Measurements from ENCODE around the gene R3HCC1L.

R3HCC1L gene

GRCh38 chr10:98205351-98205750 lies 70.9 kb downstream of the R3HCC1L start:
- ChIA-PET POLR2A (no interaction called here), CTCF (interaction anchor here (1.4 to 1.7 kb wide), 2 partner anchors 9 to 35 kb away, joined by 4 read pairs; no protein-coding TSS in a partner anchor)
- WGBS (ENCODE audit: insufficient coverage): no CpG with 5 or more reads among the region's 2 CpGs
- Histone ChIP-seq H3K4me3 (ENCODE audit: control insufficient read depth in 1 of 7, extremely low read depth in 1 of 7, insufficient read depth in 4 of 7, low read depth in 2 of 7, low read length in 6 of 7) (no peak overlapping the region), H3K27me3 (replicated peaks in 2 of 5; ENCODE audit: control insufficient read depth in 4 of 5, insufficient read depth in 5 of 5, low read length in 4 of 5) (no peaks in the 10 kb centered on the region), H3K27ac (ENCODE audit: insufficient read depth in 1 of 2, low read depth in 1 of 2, low read length in 2 of 2, poor library complexity in 1 of 2, severe bottlenecking in 2 of 2) (no peak overlapping the region), H3K36me3 (ENCODE audit: control insufficient read depth in 4 of 4, insufficient read depth in 4 of 4, low read length in 3 of 4) (peaks cover 4 to 20% (median 10%) of the 10 kb centered on the region in 4 experiments), H3K4me1 (ENCODE audit: control extremely low read depth in 1 of 4, control insufficient read depth in 4 of 4, insufficient read depth in 4 of 4, low read length in 3 of 4) (no peaks in the 10 kb centered on the region), H3K9me3 (ENCODE audit: control extremely low read depth in 1 of 5, control insufficient read depth in 4 of 5, insufficient read depth in 2 of 5, low read depth in 1 of 5, low read length in 4 of 5) (no peaks in the 10 kb centered on the region)
- DNase-seq: no peak

GRCh38 chr10:98208925-98209324 lies 74.5 kb downstream of the R3HCC1L start:
- POLR2A ChIA-PET: no interaction called here
- WGBS (ENCODE audit: insufficient coverage): 93% methylated on average over 2 of the region's 2 CpGs
- CTCF ChIA-PET: interaction anchor here (0.8 to 1.1 kb wide), 3 partner anchors 9 to 37 kb away, joined by 3 to 4 read pairs (median 3); no protein-coding TSS in a partner anchor
- Histone ChIP-seq H3K4me1 (ENCODE audit: control extremely low read depth in 1 of 4, control insufficient read depth in 4 of 4, insufficient read depth in 4 of 4, low read length in 3 of 4) (no peaks in the 10 kb centered on the region), H3K27me3 (replicated peaks in 2 of 5; ENCODE audit: control insufficient read depth in 4 of 5, insufficient read depth in 5 of 5, low read length in 4 of 5) (no peaks in the 10 kb centered on the region), H3K9me3 (ENCODE audit: control extremely low read depth in 1 of 5, control insufficient read depth in 4 of 5, insufficient read depth in 2 of 5, low read depth in 1 of 5, low read length in 4 of 5) (no peaks in the 10 kb centered on the region), H3K27ac (ENCODE audit: insufficient read depth in 1 of 2, low read depth in 1 of 2, low read length in 2 of 2, poor library complexity in 1 of 2, severe bottlenecking in 2 of 2) (no peak overlapping the region), H3K36me3 (ENCODE audit: control insufficient read depth in 4 of 4, insufficient read depth in 4 of 4, low read length in 3 of 4) (peaks cover 4 to 29% (median 12%) of the 10 kb centered on the region in 4 experiments), H3K4me3 (ENCODE audit: control insufficient read depth in 1 of 7, extremely low read depth in 1 of 7, insufficient read depth in 4 of 7, low read depth in 2 of 7, low read length in 6 of 7) (no peak overlapping the region)
- no peak for DNase-seq

- ChIA-PET POLR2A (no interaction called here), CTCF (interaction anchor here (0.8 to 1.1 kb wide), 3 partner anchors 9 to 37 kb away, joined by 3 to 4 read pairs (median 3); no protein-coding TSS in a partner anchor)
- Histone ChIP-seq H3K4me3 (ENCODE audit: control insufficient read depth in 1 of 7, extremely low read depth in 1 of 7, insufficient read depth in 4 of 7, low read depth in 2 of 7, low read length in 6 of 7) (no peak overlapping the region), H3K4me1 (ENCODE audit: control extremely low read depth in 1 of 4, control insufficient read depth in 4 of 4, insufficient read depth in 4 of 4, low read length in 3 of 4) (no peaks in the 10 kb centered on the region), H3K27ac (ENCODE audit: insufficient read depth in 1 of 2, low read depth in 1 of 2, low read length in 2 of 2, poor library complexity in 1 of 2, severe bottlenecking in 2 of 2) (no peak overlapping the region), H3K36me3 (ENCODE audit: control insufficient read depth in 4 of 4, insufficient read depth in 4 of 4, low read length in 3 of 4) (peaks cover 4 to 29% (median 12%) of the 10 kb centered on the region in 4 experiments), H3K9me3 (ENCODE audit: control extremely low read depth in 1 of 5, control insufficient read depth in 4 of 5, insufficient read depth in 2 of 5, low read depth in 1 of 5, low read length in 4 of 5) (no peaks in the 10 kb centered on the region), H3K27me3 (replicated peaks in 2 of 5; ENCODE audit: control insufficient read depth in 4 of 5, insufficient read depth in 5 of 5, low read length in 4 of 5) (no peaks in the 10 kb centered on the region)
- WGBS (ENCODE audit: insufficient coverage): 100% methylated on average over 2 of the region's 4 CpGs
- DNase-seq: no peak
Measured at GRCh38 chr10:98209441-98209840, 75.0 kb downstream of the R3HCC1L start.

- CTCF ChIA-PET: no interaction called here
Measured at GRCh38 chr10:98212196-98212595, 77.7 kb downstream of the R3HCC1L start.

GRCh38 chr10:98213740-98214139 lies 79.3 kb downstream of the R3HCC1L start:
- no CpG with 5 or more reads among the region's 1 CpG for WGBS (ENCODE audit: insufficient coverage)
- no peaks in the 10 kb centered on the region for H3K27me3 ChIP-seq (replicated peaks in 2 of 5; ENCODE audit: control insufficient read depth in 4 of 5, insufficient read depth in 5 of 5, low read length in 4 of 5)
- no peak overlapping the region for H3K4me3 ChIP-seq (ENCODE audit: control insufficient read depth in 1 of 7, extremely low read depth in 1 of 7, insufficient read depth in 4 of 7, low read depth in 2 of 7, low read length in 6 of 7)
- H3K9me3 ChIP-seq (ENCODE audit: control extremely low read depth in 1 of 5, control insufficient read depth in 4 of 5, insufficient read depth in 2 of 5, low read depth in 1 of 5, low read length in 4 of 5): peaks cover 0 to 2% (median 0%) of the 10 kb centered on the region in 5 experiments
- no peak overlapping the region for H3K27ac ChIP-seq (ENCODE audit: insufficient read depth in 1 of 2, low read depth in 1 of 2, low read length in 2 of 2, poor library complexity in 1 of 2, severe bottlenecking in 2 of 2)
- peaks cover 0 to 23% (median 5%) of the 10 kb centered on the region in 4 experiments for H3K36me3 ChIP-seq (ENCODE audit: control insufficient read depth in 4 of 4, insufficient read depth in 4 of 4, low read length in 3 of 4)
- ChIA-PET POLR2A (no interaction called here), CTCF (no interaction called here)
- peaks cover 0 to 6% (median 1%) of the 10 kb centered on the region in 4 experiments for H3K4me1 ChIP-seq (ENCODE audit: control extremely low read depth in 1 of 4, control insufficient read depth in 4 of 4, insufficient read depth in 4 of 4, low read length in 3 of 4)
- no peak for DNase-seq

More at GRCh38 chr10:98212196-98212595, 77.7 kb downstream of the R3HCC1L start:
- H3K27ac ChIP-seq (ENCODE audit: insufficient read depth in 1 of 2, low read depth in 1 of 2, low read length in 2 of 2, poor library complexity in 1 of 2, severe bottlenecking in 2 of 2): no peak overlapping the region
- H3K27me3 ChIP-seq (replicated peaks in 2 of 5; ENCODE audit: control insufficient read depth in 4 of 5, insufficient read depth in 5 of 5, low read length in 4 of 5): no peaks in the 10 kb centered on the region
- WGBS (ENCODE audit: insufficient coverage): no CpG with 5 or more reads among the region's 1 CpG
- DNase-seq: no peak
- H3K9me3 ChIP-seq (ENCODE audit: control extremely low read depth in 1 of 5, control insufficient read depth in 4 of 5, insufficient read depth in 2 of 5, low read depth in 1 of 5, low read length in 4 of 5): no peaks in the 10 kb centered on the region
- no peak overlapping the region for H3K4me3 ChIP-seq (ENCODE audit: control insufficient read depth in 1 of 7, extremely low read depth in 1 of 7, insufficient read depth in 4 of 7, low read depth in 2 of 7, low read length in 6 of 7)
- no peaks in the 10 kb centered on the region for H3K4me1 ChIP-seq (ENCODE audit: control extremely low read depth in 1 of 4, control insufficient read depth in 4 of 4, insufficient read depth in 4 of 4, low read length in 3 of 4)
- POLR2A ChIA-PET: no interaction called here
- H3K36me3 ChIP-seq (ENCODE audit: control insufficient read depth in 4 of 4, insufficient read depth in 4 of 4, low read length in 3 of 4): peaks cover 4 to 32% (median 13%) of the 10 kb centered on the region in 4 experiments

- no CpG with 5 or more reads among the region's 2 CpGs for WGBS (ENCODE audit: insufficient coverage)
- no peak for DNase-seq
- H3K36me3 ChIP-seq (ENCODE audit: control insufficient read depth in 4 of 4, insufficient read depth in 4 of 4, low read length in 3 of 4): peaks cover 0 to 12% (median 3%) of the 10 kb centered on the region in 4 experiments
- no peak overlapping the region for H3K27ac ChIP-seq (ENCODE audit: insufficient read depth in 1 of 2, low read depth in 1 of 2, low read length in 2 of 2, poor library complexity in 1 of 2, severe bottlenecking in 2 of 2)
- no peak overlapping the region for H3K4me3 ChIP-seq (ENCODE audit: control insufficient read depth in 1 of 7, extremely low read depth in 1 of 7, insufficient read depth in 4 of 7, low read depth in 2 of 7, low read length in 6 of 7)
- ChIA-PET CTCF (no interaction called here), POLR2A (no interaction called here)
- no peaks in the 10 kb centered on the region for H3K27me3 ChIP-seq (replicated peaks in 2 of 5; ENCODE audit: control insufficient read depth in 4 of 5, insufficient read depth in 5 of 5, low read length in 4 of 5)
- H3K4me1 ChIP-seq (ENCODE audit: control extremely low read depth in 1 of 4, control insufficient read depth in 4 of 4, insufficient read depth in 4 of 4, low read length in 3 of 4): peaks cover 0 to 6% (median 1%) of the 10 kb centered on the region in 4 experiments
- H3K9me3 ChIP-seq (ENCODE audit: control extremely low read depth in 1 of 5, control insufficient read depth in 4 of 5, insufficient read depth in 2 of 5, low read depth in 1 of 5, low read length in 4 of 5): peaks cover 0 to 16% (median 4%) of the 10 kb centered on the region in 5 experiments
Measured at GRCh38 chr10:98215373-98215772, 80.9 kb downstream of the R3HCC1L start.

- CTCF ChIA-PET: interaction anchor here (0.9 to 1.1 kb wide), 2 partner anchors 9 to 44 kb away, joined by 3 to 4 read pairs; no protein-coding TSS in a partner anchor
- H3K4me1 ChIP-seq (ENCODE audit: control extremely low read depth in 1 of 4, control insufficient read depth in 4 of 4, insufficient read depth in 4 of 4, low read length in 3 of 4): peaks cover 0 to 6% (median 1%) of the 10 kb centered on the region in 4 experiments
- H3K36me3 ChIP-seq (ENCODE audit: control insufficient read depth in 4 of 4, insufficient read depth in 4 of 4, low read length in 3 of 4): peaks cover 0 to 3% (median 1%) of the 10 kb centered on the region in 4 experiments
- H3K27ac ChIP-seq (ENCODE audit: insufficient read depth in 1 of 2, low read depth in 1 of 2, low read length in 2 of 2, poor library complexity in 1 of 2, severe bottlenecking in 2 of 2): no peak overlapping the region
- DNase-seq: peak in 2 of 3 donors; percentile 31 to 51
- no CpG with 5 or more reads among the region's 1 CpG for WGBS (ENCODE audit: insufficient coverage)
- POLR2A ChIA-PET: no interaction called here
- peaks cover 0 to 16% (median 4%) of the 10 kb centered on the region in 5 experiments for H3K9me3 ChIP-seq (ENCODE audit: control extremely low read depth in 1 of 5, control insufficient read depth in 4 of 5, insufficient read depth in 2 of 5, low read depth in 1 of 5, low read length in 4 of 5)
- no peaks in the 10 kb centered on the region for H3K27me3 ChIP-seq (replicated peaks in 2 of 5; ENCODE audit: control insufficient read depth in 4 of 5, insufficient read depth in 5 of 5, low read length in 4 of 5)
- no peak overlapping the region for H3K4me3 ChIP-seq (ENCODE audit: control insufficient read depth in 1 of 7, extremely low read depth in 1 of 7, insufficient read depth in 4 of 7, low read depth in 2 of 7, low read length in 6 of 7)
Measured at GRCh38 chr10:98217801-98218200, 83.3 kb downstream of the R3HCC1L start.
